HCT116 (cell line): ENCODE results near the gene EXOC6B. TPM values are rescaled to one million over a fixed set of nuclear protein-coding genes. Genes with fewer than 3 reads are reported as not detected.

Experiments used
- ATAC-seq: fragments of 200-7000 bp; cut with Tn5 transposase; 2 replicates; pipeline ENCODE4 v1.9.1; 2020; ENCODE audit warnings: mild to moderate bottlenecking, moderate library complexity
- BruUV-seq: library from RNA; stranded (reverse); fragments of 400-500 nt; replicated peaks from 2 replicates; lab custom pipeline; 2021; lab: Mats Ljungman, UMichigan
- CTCF ChIA-PET: fragments of 300-600 bp; sonication (Branson Sonifier 250); formaldehyde crosslinking; loops from one replicate; lab custom pipeline; 2021; ENCODE audit warnings: antibody characterized with exemption; lab: Charles Lee
- POLR2A ChIA-PET: fragments of 300-600, 350-600 bp; sonication (Branson Sonifier 250); formaldehyde crosslinking; loops from one replicate; lab custom pipeline; 2021; ENCODE audit warnings: antibody characterized with exemption; lab: Charles Lee
- RAD21 ChIA-PET, 2 experiments: fragments of 300-600 bp; sonication (Branson Sonifier 250); formaldehyde crosslinking; loops; one replicate each; lab custom pipeline; 2023; ENCODE audit warnings: low total read pairs in 2 of 2; ENCODE audit not compliant: uncharacterized antibody in 2 of 2, unreplicated experiment in 2 of 2, low non-redundant PET in 1 of 2; lab: Charles Lee
- DNase-seq: peaks from one replicate; pipeline ENCODE4 v3.0.0-alpha.2; 2010; ENCODE audit warnings: low read depth, low spot score
- H2AFZ ChIP-seq: fragments of 200-600 bp; shearing (Covaris generic), sonication (generic); 2 replicates; pipeline ENCODE4 v1.6.1; 2017; ENCODE audit warnings: low read depth, mixed run types, mixed read lengths, antibody characterized with exemption, low read length; ENCODE audit not compliant: poor library complexity, severe bottlenecking
- H3K27ac ChIP-seq: 2 replicates; pipeline ENCODE4 v1.5.1; 2012; ENCODE audit warnings: low read depth, low read length
- H3K27me3 ChIP-seq: fragments of 200-600 bp; sonication (generic); 2 replicates; pipeline ENCODE4 v1.6.1; 2016; ENCODE audit warnings: mixed run types, low read length, mixed read lengths; ENCODE audit not compliant: insufficient read depth
- H3K36me3 ChIP-seq, 2 experiments: fragments of 200-500 bp in 1 of 2; fragments of 200-600 bp in 1 of 2; sonication (Bioruptor generic) in 1 of 2; sonication (generic) in 1 of 2; 2 replicates each; pipeline versions ENCODE4 v1.5.1 to v1.6.1; 2014 to 2016; ENCODE audit warnings: low read length in 2 of 2, inconsistent platforms in 1 of 2, mixed read lengths in 1 of 2, mixed run types in 1 of 2; ENCODE audit not compliant: insufficient read depth in 2 of 2, control insufficient read depth in 1 of 2
- H3K4me1 ChIP-seq, 2 experiments: fragments of 200-600 bp in 1 of 2; sonication (generic) in 1 of 2; 2 replicates each; pipeline versions ENCODE4 v1.5.1 to v1.6.1; 2012 to 2017; ENCODE audit warnings: low read length in 2 of 2, inconsistent platforms in 1 of 2, mild to moderate bottlenecking in 1 of 2, mixed read lengths in 1 of 2, mixed run types in 1 of 2, moderate library complexity in 1 of 2; ENCODE audit not compliant: insufficient read depth in 2 of 2, control insufficient read depth in 1 of 2
- H3K4me2 ChIP-seq: fragments of 200-600 bp; sonication (generic); 2 replicates; pipeline ENCODE4 v1.6.1; 2017; ENCODE audit warnings: mixed run types, low read length, mixed read lengths
- H3K4me3 ChIP-seq, 2 experiments: fragments of 200-600 bp in 1 of 2; sonication (generic) in 1 of 2; replicated peaks in 1 of 2; 2 replicates each; pipeline ENCODE4 v1.5.1; 2011 to 2016; ENCODE audit warnings: low read length in 2 of 2, control low read depth in 1 of 2, low read depth in 1 of 2, mild to moderate bottlenecking in 1 of 2, mixed read lengths in 1 of 2, mixed run types in 1 of 2
- H3K79me2 ChIP-seq: fragments of 200-600 bp; sonication (generic); 2 replicates; pipeline ENCODE4 v1.6.1; 2017; ENCODE audit warnings: mild to moderate bottlenecking, mixed run types, low read length, moderate library complexity, mixed read lengths; ENCODE audit not compliant: insufficient read depth
- H3K9ac ChIP-seq: fragments of 200-600 bp; sonication (generic); 2 replicates; pipeline ENCODE4 v1.6.1; 2016; ENCODE audit warnings: low read length, mixed read lengths
- H3K9me2 ChIP-seq: fragments of 200-600 bp; sonication (generic), shearing (Covaris generic); 2 replicates; pipeline ENCODE4 v1.6.1; 2017; ENCODE audit warnings: mixed run types, mild to moderate bottlenecking, moderate library complexity; ENCODE audit not compliant: insufficient read depth
- H3K9me3 ChIP-seq, 2 experiments: fragments of 200-500 bp in 1 of 2; fragments of 200-600 bp in 1 of 2; sonication (Bioruptor generic) in 1 of 2; sonication (generic) in 1 of 2; 2 replicates each; pipeline ENCODE4 v1.6.1; 2014 to 2017; ENCODE audit warnings: low read length in 2 of 2, mixed read lengths in 2 of 2, inconsistent platforms in 1 of 2, low read depth in 1 of 2, mild to moderate bottlenecking in 1 of 2, mixed run types in 1 of 2, moderate library complexity in 1 of 2; ENCODE audit not compliant: control insufficient read depth in 1 of 2, insufficient read depth in 1 of 2
- H4K20me1 ChIP-seq: fragments of 200-600 bp; sonication (generic), shearing (Covaris generic); 2 replicates; pipeline ENCODE4 v1.6.1; 2017; ENCODE audit warnings: mixed run types, mild to moderate bottlenecking, moderate library complexity; ENCODE audit not compliant: insufficient read depth
- ATF3 ChIP-seq: IDR thresholded peaks from 2 replicates; pipeline ENCODE4 v1.6.1; 2012
- CBX3 ChIP-seq: IDR thresholded peaks from 2 replicates; pipeline ENCODE4 v1.6.1; 2012; ENCODE audit warnings: low read depth
- CEBPB ChIP-seq: IDR thresholded peaks from 2 replicates; pipeline ENCODE4 v1.6.1; 2012; ENCODE audit warnings: low read depth
- CTCF ChIP-seq, 3 experiments: fragments of 200-600 bp in 1 of 3; sonication (generic) in 1 of 3; IDR thresholded peaks in 2 of 3; conservative IDR thresholded peaks in 1 of 3; 2 replicates each; pipeline ENCODE4 v1.5.1; 2012 to 2017; ENCODE audit warnings: low read depth in 2 of 3, low read length in 2 of 3, antibody characterized with exemption in 1 of 3, borderline replicate concordance in 1 of 3, control low read depth in 1 of 3, mild to moderate bottlenecking in 1 of 3, mixed read lengths in 1 of 3, mixed run types in 1 of 3, moderate library complexity in 1 of 3; ENCODE audit not compliant: insufficient read depth in 1 of 3
- ELF1 ChIP-seq: IDR thresholded peaks from 2 replicates; pipeline ENCODE4 v1.6.1; 2012; ENCODE audit warnings: low read depth, borderline replicate concordance
- EZH2 ChIP-seq: fragments of 200-600 bp; sonication (generic); IDR thresholded peaks from 2 replicates; pipeline ENCODE4 v1.6.1; 2017; ENCODE audit warnings: antibody characterized with exemption, mixed run types
- EZH2phosphoT487 ChIP-seq: fragments of 200-600 bp; IDR thresholded peaks from 2 replicates; pipeline ENCODE4 v1.6.1; 2018; ENCODE audit warnings: antibody characterized with exemption, borderline replicate concordance
- FOSL1 ChIP-seq: IDR thresholded peaks from 2 replicates; pipeline ENCODE4 v1.6.1; 2012; ENCODE audit warnings: low read depth
- MAX ChIP-seq: IDR thresholded peaks from 2 replicates; pipeline ENCODE4 v1.6.1; 2012
- POLR2A ChIP-seq: IDR thresholded peaks from 2 replicates; pipeline ENCODE4 v1.7.0; 2011; ENCODE audit warnings: borderline replicate concordance; ENCODE audit not compliant: insufficient read depth, insufficient read length; ENCODE audit errors: extremely low read depth
- POLR2AphosphoS5 ChIP-seq: IDR thresholded peaks from 2 replicates; pipeline ENCODE4 v1.6.1; 2011; ENCODE audit warnings: mild to moderate bottlenecking, low read depth, low read length, moderate library complexity
- SIN3A ChIP-seq: IDR thresholded peaks from 2 replicates; pipeline ENCODE4 v1.6.1; 2012; ENCODE audit warnings: low read depth
- SP1 ChIP-seq: IDR thresholded peaks from 2 replicates; pipeline ENCODE4 v1.6.1; 2012; ENCODE audit warnings: low read depth
- SRF ChIP-seq: IDR thresholded peaks from 2 replicates; pipeline ENCODE4 v1.6.1; 2012; ENCODE audit warnings: low read depth
- TCF7L2 ChIP-seq: IDR thresholded peaks from 2 replicates; pipeline ENCODE4 v1.7.0; 2011; ENCODE audit warnings: borderline replicate concordance, inconsistent platforms; ENCODE audit not compliant: insufficient read depth, insufficient read length; ENCODE audit errors: extremely low read depth
- YY1 ChIP-seq: IDR thresholded peaks from 2 replicates; pipeline ENCODE4 v1.6.1; 2011; ENCODE audit warnings: low read length, low read depth, moderate library complexity, mild to moderate bottlenecking; ENCODE audit not compliant: insufficient replicate concordance; ENCODE audit errors: extremely low read depth
- ZFX ChIP-seq: fragments of 450-650 bp; IDR thresholded peaks from 2 replicates; pipeline ENCODE4 v1.6.1; 2017
- intact Hi-C: fragments of 100-400 bp; cut with micrococcal nuclease; formaldehyde crosslinking; loops from 2 replicates; pipeline ENCODE4 v1.10.0; 2022
- total RNA-seq: library from RNA; stranded (reverse); gene quantifications from one replicate; pipeline ENCODE4 v1.2.1, GENCODE V29; 2021; ENCODE audit not compliant: unreplicated experiment

Gene EXOC6B
- total RNA-seq, 1 experiment from 2014 or later, result 25.4 TPM

- ChIA-PET RAD21 (no interaction called here), CTCF (interaction anchor here (1.4 kb wide), 1 partner anchor 217 kb away, joined by 3 read pairs; no protein-coding TSS in a partner anchor)
- intact Hi-C loops, result no loop called here
Observed at GRCh38 chr2:72140621-72140960, 685.2 kb downstream of the EXOC6B start.

More at GRCh38 chr2:72140621-72140960, 685.2 kb downstream of the EXOC6B start:
- Histone ChIP-seq H3K79me2 (no peaks in the 10 kb centered on the region), H3K27ac (no peak overlapping the region), H3K4me3 (no peak overlapping the region), H3K4me2 (no peak overlapping the region), H3K36me3 (no peaks in the 10 kb centered on the region), H3K4me1 (peaks cover 13 to 25% of the 10 kb centered on the region in 2 experiments), H3K27me3 (no peaks in the 10 kb centered on the region), H2AFZ (no peak overlapping the region), H3K9ac (no peak overlapping the region), H4K20me1 (no peaks in the 10 kb centered on the region), H3K9me2 (no peaks in the 10 kb centered on the region), H3K9me3 (no peaks in the 10 kb centered on the region)
- TF ChIP-seq MAX, result no peak
- TF ChIP-seq EZH2phosphoT487, result no peak
- TF ChIP-seq CBX3, result no peak
- TF ChIP-seq CTCF (IDR thresholded peaks at IDR 0.05 in 2 of 3, conservative IDR thresholded peaks at IDR 0.05 in 1 of 3; ENCODE audit: borderline replicate concordance in 1 of 3, insufficient read depth in 1 of 3, low read depth in 2 of 3, low read length in 2 of 3), result no peak
- no peak for TF ChIP-seq EZH2
- no peak for TF ChIP-seq FOSL1
- TF ChIP-seq POLR2AphosphoS5, result no peak
- no peak for TF ChIP-seq ATF3
- no peak for TF ChIP-seq SP1
- TF ChIP-seq POLR2A, result no peak
- TF ChIP-seq CEBPB, result no peak
- TF ChIP-seq SRF, result no peak
- TF ChIP-seq ZFX, result no peak
- no peak for TF ChIP-seq TCF7L2
- TF ChIP-seq SIN3A, result no peak
- no peak for TF ChIP-seq ELF1
- no peak for TF ChIP-seq YY1
- no peak for DNase-seq
- no TSS peak for BruUV-seq
- POLR2A ChIA-PET, result no interaction called here
- no peak for ATAC-seq
